K562 (cell line): ENCODE measurements around the gene CTPS2. TPM values are rescaled to one million over a fixed set of nuclear protein-coding genes. Genes with fewer than 3 reads are reported as not detected.
A peak's percentile ranks its signal among the peaks of the same experiment; 100 is the strongest.

Experiments used
- ARID3B ChIP-seq: fragments of 250-450 bp; sonication (Bioruptor Pico); IDR thresholded peaks from 2 replicates; pipeline ENCODE4 v1.4.0; 2020; ENCODE audit warnings: borderline replicate concordance
- BCLAF1 ChIP-seq, 2 experiments: fragments of 450-650 bp in 1 of 2; IDR thresholded peaks; 2 replicates each; pipeline ENCODE4 v1.6.1; 2011 to 2017; ENCODE audit warnings: low read depth in 2 of 2, antibody characterized with exemption in 1 of 2, borderline replicate concordance in 1 of 2, low read length in 1 of 2, mild to moderate bottlenecking in 1 of 2, mixed read lengths in 1 of 2; ENCODE audit not compliant: control insufficient read depth in 1 of 2
- BMI1 ChIP-seq: fragments of 150-350 bp; IDR thresholded peaks from 2 replicates; pipeline ENCODE4 v1.6.1; 2014; ENCODE audit warnings: low read length
- CBFA2T3 ChIP-seq: fragments of 450-650 bp; IDR thresholded peaks from 2 replicates; pipeline ENCODE4 v1.6.1; 2017
- CEBPB ChIP-seq: fragments of 450-650 bp; IDR thresholded peaks from 2 replicates; pipeline ENCODE4 v1.6.1; 2016; ENCODE audit warnings: missing genetic modification characterization, missing compliant biosample characterization
- CREBBP ChIP-seq: IDR thresholded peaks from one replicate; pipeline ENCODE4 v1.6.1; 2012; ENCODE audit warnings: low read depth, mild to moderate bottlenecking, control low read depth, inconsistent platforms, low read length
- GMEB1 ChIP-seq: fragments of 250-450 bp; sonication (Bioruptor Pico); IDR thresholded peaks from 2 replicates; pipeline ENCODE4 v1.4.0; 2020; ENCODE audit warnings: mild to moderate bottlenecking
- MYBL2 ChIP-seq, 2 experiments: fragments of 450-650 bp in 1 of 2; sonication (generic) in 1 of 2; formaldehyde crosslinking in 1 of 2; IDR thresholded peaks; 2 replicates each; pipeline versions ENCODE4 v1.6.1 to v1.8.1; 2017 to 2022; ENCODE audit warnings: borderline replicate concordance in 1 of 2, inconsistent platforms in 1 of 2, low read depth in 1 of 2, mild to moderate bottlenecking in 1 of 2, missing genetic modification reagents in 1 of 2, moderate library complexity in 1 of 2
- NCOA1 ChIP-seq: fragments of 450-650 bp; IDR thresholded peaks from 2 replicates; pipeline ENCODE4 v1.6.1; 2016; ENCODE audit warnings: low read depth
- PURB ChIP-seq: sonication (generic); formaldehyde crosslinking; IDR thresholded peaks from 2 replicates; pipeline ENCODE4 v1.9.0; 2021; ENCODE audit warnings: low read depth, mild to moderate bottlenecking, missing genetic modification reagents
- TSHZ1 ChIP-seq: fragments of 250-450 bp; sonication (Bioruptor Pico); IDR thresholded peaks from 2 replicates; pipeline ENCODE4 v1.4.0; 2020; ENCODE audit warnings: mild to moderate bottlenecking, moderate library complexity
- ZNF431 ChIP-seq: sonication (generic); formaldehyde crosslinking; IDR thresholded peaks from 2 replicates; pipeline ENCODE4 v1.8.0; 2022; ENCODE audit warnings: mild to moderate bottlenecking, missing genetic modification reagents
- polyA plus RNA-seq, 8 experiments: library from polyadenylated mRNA; depleted of rRNA in 4 of 8; stranded (reverse) in 5 of 8; unstranded in 3 of 8; fragments of >200 nt; fragmentation: Nextera tagmentation in 2 of 8; fragmentation: Illumina TruSeq in 1 of 8; extraction: Ambion mirVana in 2 of 8; extraction: Trizol in 1 of 8; gene quantifications; 2 replicates each; pipeline versions ENCODE4 v1.2.1 to v1.2.3, GENCODE V29; 2011 to 2014; ENCODE audit warnings: inconsistent platforms in 1 of 8, missing spikeins in 1 of 8
- total RNA-seq, 7 experiments: library from RNA; depleted of rRNA in 6 of 7; stranded (reverse); fragments of >200 nt in 6 of 7; fragmentation: Illumina TruSeq in 2 of 7; extraction: Trizol in 2 of 7; gene quantifications; 2 replicates each; pipeline versions ENCODE4 v1.2.1 to v1.2.3, GENCODE V29; 2011 to 2021; ENCODE audit warnings: low replicate concordance in 1 of 7

CTPS2 gene
- total and polyA plus RNA-seq, 9 of the 15 experiments (the other 6 are each of a cell fraction or from before 2014, with no cell fraction given), result 5.4 to 19.5 (median 14.1) TPM

GRCh38 chrX:16585486-16586376 is 126.7 kb downstream of the CTPS2 start (continued):
- TF ChIP-seq NCOA1 (no peak), ZNF431 (no peak), BMI1 (no peak), PURB (CRISPR knock-in tag) (no peak), BCLAF1 (IDR thresholded peaks at IDR 0.05; ENCODE audit: borderline replicate concordance in 1 of 2, control insufficient read depth in 1 of 2, low read depth in 2 of 2, low read length in 1 of 2) (no peak), GMEB1 (peak; percentile 51; the same call in 1 of the 2 replicates), CBFA2T3 (no peak), TSHZ1 (peak; percentile 66; the same call in 1 of the 2 replicates), MYBL2 (IDR thresholded peaks at IDR 0.05; ENCODE audit: low read depth) (no peak), MYBL2 (CRISPR knock-in tag; IDR thresholded peaks at IDR 0.05; ENCODE audit: borderline replicate concordance) (no peak), ARID3B (no peak), CREBBP (no peak), CEBPB (no peak)
